ENCODE data around the gene AVPI1. TPM values are rescaled to one million over a fixed set of nuclear protein-coding genes. Genes with fewer than 3 reads are reported as not detected.

Gene AVPI1
- total and polyA plus RNA-seq, 2 of the 13 experiments (the other 11 are each of a cell fraction or from before 2014, with no cell fraction given), result 39.8 to 61.2 TPM

DNA sequence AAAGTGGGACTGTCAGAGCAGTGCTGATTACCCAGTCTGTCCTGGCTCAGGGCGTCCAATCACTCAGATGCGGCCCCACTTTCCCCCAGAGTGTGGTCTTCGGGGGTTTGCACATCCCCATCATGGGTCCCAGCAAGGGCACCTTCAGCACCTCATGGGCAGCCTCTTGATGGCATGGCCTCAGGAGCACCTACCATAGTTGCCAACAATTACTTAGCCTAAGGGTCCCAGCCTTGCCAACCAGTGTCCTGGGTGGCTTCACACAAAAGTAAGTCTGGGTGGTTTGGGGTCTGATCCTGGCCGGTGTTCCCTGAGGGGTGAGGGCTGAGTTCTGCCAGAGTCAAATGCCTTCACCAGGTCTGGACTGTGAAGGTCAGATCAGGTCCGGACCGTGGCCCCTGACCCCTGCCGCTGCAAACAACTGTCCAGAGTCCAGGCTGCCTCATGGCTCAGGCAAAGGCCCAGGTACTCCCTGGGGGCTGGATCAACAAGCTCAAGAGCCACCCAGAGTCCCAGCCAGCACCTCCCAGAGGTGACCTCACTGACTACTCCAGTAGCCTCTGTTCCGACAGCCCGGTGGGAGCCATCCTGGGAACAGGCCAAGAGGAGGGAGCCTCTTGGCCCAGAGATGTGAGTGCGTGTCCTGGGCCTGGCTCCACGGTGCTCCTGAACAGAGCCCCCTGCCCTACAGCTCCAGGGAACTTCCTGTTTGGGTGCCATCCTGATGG lies 20.3 kb upstream of the AVPI1 start (continued):
- TF ChIP-seq, protein P1, sequence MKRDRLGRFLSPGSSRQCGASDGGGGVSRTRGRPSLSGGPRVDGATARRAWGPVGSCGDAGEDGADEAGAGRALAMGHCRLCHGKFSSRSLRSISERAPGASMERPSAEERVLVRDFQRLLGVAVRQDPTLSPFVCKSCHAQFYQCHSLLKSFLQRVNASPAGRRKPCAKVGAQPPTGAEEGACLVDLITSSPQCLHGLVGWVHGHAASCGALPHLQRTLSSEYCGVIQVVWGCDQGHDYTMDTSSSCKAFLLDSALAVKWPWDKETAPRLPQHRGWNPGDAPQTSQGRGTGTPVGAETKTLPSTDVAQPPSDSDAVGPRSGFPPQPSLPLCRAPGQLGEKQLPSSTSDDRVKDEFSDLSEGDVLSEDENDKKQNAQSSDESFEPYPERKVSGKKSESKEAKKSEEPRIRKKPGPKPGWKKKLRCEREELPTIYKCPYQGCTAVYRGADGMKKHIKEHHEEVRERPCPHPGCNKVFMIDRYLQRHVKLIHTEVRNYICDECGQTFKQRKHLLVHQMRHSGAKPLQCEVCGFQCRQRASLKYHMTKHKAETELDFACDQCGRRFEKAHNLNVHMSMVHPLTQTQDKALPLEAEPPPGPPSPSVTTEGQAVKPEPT (CRISPR knock-in tag; IDR thresholded peaks at IDR 0.05; ENCODE audit: low read depth), result no peak; the same call in 1 of the 2 replicates
- peak; percentile 74; the same call in 1 of the 2 replicates for TF ChIP-seq KDM5B (CRISPR knock-in tag; IDR thresholded peaks at IDR 0.05; ENCODE audit: borderline replicate concordance)
- TF ChIP-seq ZNF232 (CRISPR knock-in tag; IDR thresholded peaks at IDR 0.05; ENCODE audit: borderline replicate concordance), result peak; percentile 78
- TF ChIP-seq EHMT2 (IDR thresholded peaks at IDR 0.05; ENCODE audit: borderline replicate concordance, low read depth, low read length), result no peak
- no peak for TF ChIP-seq KDM2A (CRISPR knock-in tag; IDR thresholded peaks at IDR 0.05; ENCODE audit: borderline replicate concordance, low read depth)
- TF ChIP-seq NFYC (CRISPR knock-in tag; IDR thresholded peaks at IDR 0.05), result no peak
- TF ChIP-seq HNRNPUL1 (IDR thresholded peaks at IDR 0.05; ENCODE audit: low read depth, low read length), result no peak
- peak; percentile 20 for TF ChIP-seq ZNF883 (CRISPR knock-in tag; IDR thresholded peaks at IDR 0.05; ENCODE audit: not compliant biosample characterization)
- no peak for TF ChIP-seq ZNF749 (CRISPR knock-in tag; IDR thresholded peaks at IDR 0.05; ENCODE audit: borderline replicate concordance)
- TF ChIP-seq, protein P2, sequence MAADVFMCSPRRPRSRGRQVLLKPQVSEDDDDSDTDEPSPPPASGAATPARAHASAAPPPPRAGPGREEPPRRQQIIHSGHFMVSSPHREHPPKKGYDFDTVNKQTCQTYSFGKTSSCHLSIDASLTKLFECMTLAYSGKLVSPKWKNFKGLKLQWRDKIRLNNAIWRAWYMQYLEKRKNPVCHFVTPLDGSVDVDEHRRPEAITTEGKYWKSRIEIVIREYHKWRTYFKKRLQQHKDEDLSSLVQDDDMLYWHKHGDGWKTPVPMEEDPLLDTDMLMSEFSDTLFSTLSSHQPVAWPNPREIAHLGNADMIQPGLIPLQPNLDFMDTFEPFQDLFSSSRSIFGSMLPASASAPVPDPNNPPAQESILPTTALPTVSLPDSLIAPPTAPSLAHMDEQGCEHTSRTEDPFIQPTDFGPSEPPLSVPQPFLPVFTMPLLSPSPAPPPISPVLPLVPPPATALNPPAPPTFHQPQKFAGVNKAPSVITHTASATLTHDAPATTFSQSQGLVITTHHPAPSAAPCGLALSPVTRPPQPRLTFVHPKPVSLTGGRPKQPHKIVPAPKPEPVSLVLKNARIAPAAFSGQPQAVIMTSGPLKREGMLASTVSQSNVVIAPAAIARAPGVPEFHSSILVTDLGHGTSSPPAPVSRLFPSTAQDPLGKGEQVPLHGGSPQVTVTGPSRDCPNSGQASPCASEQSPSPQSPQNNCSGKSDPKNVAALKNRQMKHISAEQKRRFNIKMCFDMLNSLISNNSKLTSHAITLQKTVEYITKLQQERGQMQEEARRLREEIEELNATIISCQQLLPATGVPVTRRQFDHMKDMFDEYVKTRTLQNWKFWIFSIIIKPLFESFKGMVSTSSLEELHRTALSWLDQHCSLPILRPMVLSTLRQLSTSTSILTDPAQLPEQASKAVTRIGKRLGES (CRISPR knock-in tag; IDR thresholded peaks at IDR 0.05; ENCODE audit: borderline replicate concordance), result no peak
- TF ChIP-seq GZF1 (CRISPR knock-in tag; IDR thresholded peaks at IDR 0.05), result no peak
- TF ChIP-seq, protein P3, sequence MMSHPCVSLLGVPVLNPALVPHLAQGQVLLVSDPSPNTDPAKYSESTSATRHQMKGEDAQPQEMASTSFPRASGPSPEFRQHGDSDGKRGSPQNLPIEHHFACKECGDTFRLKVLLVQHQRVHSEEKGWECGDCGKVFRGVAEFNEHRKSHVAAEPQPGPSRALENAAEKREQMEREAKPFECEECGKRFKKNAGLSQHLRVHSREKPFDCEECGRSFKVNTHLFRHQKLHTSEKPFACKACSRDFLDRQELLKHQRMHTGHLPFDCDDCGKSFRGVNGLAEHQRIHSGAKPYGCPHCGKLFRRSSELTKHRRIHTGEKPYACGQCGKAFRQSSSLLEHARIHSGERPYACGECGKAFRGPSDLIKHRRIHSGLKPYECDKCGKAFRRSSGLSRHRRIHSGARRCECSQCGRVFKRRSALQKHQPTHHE (CRISPR knock-in tag; IDR thresholded peaks at IDR 0.05; ENCODE audit: borderline replicate concordance), result no peak
- TF ChIP-seq MXD4 (CRISPR knock-in tag; IDR thresholded peaks at IDR 0.05), result peak; percentile 73; the same call in 1 of the 2 replicates
- peak; percentile 70; the same call in 1 of the 2 replicates for TF ChIP-seq HNRNPL (IDR thresholded peaks at IDR 0.05; ENCODE audit: low read depth, low read length)
- no peak for TF ChIP-seq ZNF430 (CRISPR knock-in tag; IDR thresholded peaks at IDR 0.05)
- TF ChIP-seq CENPX (CRISPR knock-in tag; IDR thresholded peaks at IDR 0.05), result no peak
- TF ChIP-seq, protein P4, sequence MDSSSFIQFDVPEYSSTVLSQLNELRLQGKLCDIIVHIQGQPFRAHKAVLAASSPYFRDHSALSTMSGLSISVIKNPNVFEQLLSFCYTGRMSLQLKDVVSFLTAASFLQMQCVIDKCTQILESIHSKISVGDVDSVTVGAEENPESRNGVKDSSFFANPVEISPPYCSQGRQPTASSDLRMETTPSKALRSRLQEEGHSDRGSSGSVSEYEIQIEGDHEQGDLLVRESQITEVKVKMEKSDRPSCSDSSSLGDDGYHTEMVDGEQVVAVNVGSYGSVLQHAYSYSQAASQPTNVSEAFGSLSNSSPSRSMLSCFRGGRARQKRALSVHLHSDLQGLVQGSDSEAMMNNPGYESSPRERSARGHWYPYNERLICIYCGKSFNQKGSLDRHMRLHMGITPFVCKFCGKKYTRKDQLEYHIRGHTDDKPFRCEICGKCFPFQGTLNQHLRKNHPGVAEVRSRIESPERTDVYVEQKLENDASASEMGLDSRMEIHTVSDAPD (CRISPR knock-in tag; IDR thresholded peaks at IDR 0.05), result no peak
- 0 out of 2 replicates have a peak, but pooled peaks have one; percentile 56 for TF ChIP-seq TOPORS (CRISPR knock-in tag; IDR thresholded peaks at IDR 0.05)
- no peak for TF ChIP-seq ZNF44 (CRISPR knock-in tag; IDR thresholded peaks at IDR 0.05)
- TF ChIP-seq ZNF605 (CRISPR knock-in tag; IDR thresholded peaks at IDR 0.05), result no peak; the same call in 1 of the 2 replicates
- TF ChIP-seq, protein P5, sequence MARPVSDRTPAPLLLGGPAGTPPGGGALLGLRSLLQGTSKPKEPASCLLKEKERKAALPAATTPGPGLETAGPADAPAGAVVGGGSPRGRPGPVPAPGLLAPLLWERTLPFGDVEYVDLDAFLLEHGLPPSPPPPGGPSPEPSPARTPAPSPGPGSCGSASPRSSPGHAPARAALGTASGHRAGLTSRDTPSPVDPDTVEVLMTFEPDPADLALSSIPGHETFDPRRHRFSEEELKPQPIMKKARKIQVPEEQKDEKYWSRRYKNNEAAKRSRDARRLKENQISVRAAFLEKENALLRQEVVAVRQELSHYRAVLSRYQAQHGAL (CRISPR knock-in tag; IDR thresholded peaks at IDR 0.05; ENCODE audit: not compliant biosample characterization), result no peak

All from HepG2 (cell line).